Posterior vena cava (tissue), 2 donors: Measurements from ENCODE around the gene PI4KB. TPM values are rescaled to one million over a fixed set of nuclear protein-coding genes. Genes with fewer than 3 reads are reported as not detected.
"Not testable (repeated sequence)": the region's sequence is repeated elsewhere in the genome, so short reads cannot be mapped to it uniquely, and the experiment has no call there.

ENCODE experiments used
- DNase-seq: peaks from one replicate; pipeline ENCODE4 v3.0.0-alpha.2; 2020; ENCODE audit warnings: low spot score
- intact Hi-C, 2 donors: fragments of 100-400 bp; cut with DNase I; formaldehyde crosslinking; loops; one replicate each; pipeline versions ENCODE4 v1.14.1 to v1.14.2; 2022 to 2023
- long read RNA-seq, 2 donors: library from polyadenylated mRNA; unstranded; transcript quantifications; one replicate each; pipeline ENCODE4 v2.0.0, GENCODE V29; 2020 to 2021
- total RNA-seq, 2 donors: library from RNA; stranded (reverse); fragmentation: NEBNext Ultra II Directional; extraction: Animal tissue kit (Norgen Biotek cat#: 25700); gene quantifications; one replicate each; pipeline ENCODE4 v1.2.1, GENCODE V29; 2021
- donor health status: DM: yes; HTN: yes; CAD: no.
- donor health status: DM: yes; HTN: yes; CAD: no.

PI4KB gene
- total RNA-seq = 10 to 100 TPM; 51.9 to 58.7 TPM
- long read RNA-seq, donor 1, transcript PI4KB-203 (11 exons, 3,934 nt) = major isoform, 8 of 47 reads
- long read RNA-seq, donor 1, partial matches to known transcripts = 23 of 47 reads
- long read RNA-seq, donor 1, other reads (novel, unspliced or antisense) = 10 of 47 reads
- long read RNA-seq, donor 2, transcript PI4KB-203 (11 exons, 3,934 nt) = major isoform, 7 of 116 reads
- long read RNA-seq, donor 2, partial matches to known transcripts = 84 of 116 reads
- long read RNA-seq, donor 2, other reads (novel, unspliced or antisense) = 18 of 116 reads

DNA sequence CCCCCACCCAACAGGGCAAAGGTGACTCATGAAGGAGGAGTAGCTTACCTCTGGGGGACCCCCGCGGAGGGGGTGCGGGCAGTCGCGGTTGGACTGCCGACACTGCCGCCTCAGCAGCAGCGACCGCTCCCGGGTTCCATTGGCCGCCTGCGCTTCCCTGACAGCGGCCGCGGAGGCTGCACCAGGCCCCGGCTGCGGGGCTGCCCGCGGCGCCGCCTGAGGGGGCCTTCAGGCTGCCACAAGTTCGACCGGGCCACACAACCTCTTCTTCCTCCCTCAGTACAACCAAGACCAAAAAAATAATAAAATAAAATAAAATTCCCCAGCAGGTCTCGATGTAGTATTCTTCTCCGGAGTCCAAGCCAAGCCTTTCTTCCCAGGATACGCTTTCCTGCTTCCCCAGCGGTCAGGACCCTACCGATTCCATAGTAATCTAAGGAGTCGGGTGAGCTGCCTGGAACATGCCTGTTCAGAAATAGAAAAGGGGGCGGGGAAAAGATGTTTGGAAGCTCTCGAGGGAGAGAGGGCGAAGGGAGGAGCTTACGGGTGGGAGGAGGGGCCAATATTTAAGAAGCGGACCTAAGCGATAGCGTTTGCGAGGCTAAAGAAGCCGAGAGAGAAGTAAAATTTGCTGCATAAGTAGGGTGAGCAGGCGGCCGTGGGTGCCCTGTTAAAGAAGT, at the start of gene PI4KB:
PI4KB (minus strand) TSS at position 194 of the 680 bp plus-strand sequence. CDS start 10,935 bp downstream, outside the sequence.
- intact Hi-C loops = no loop called here

DNA sequence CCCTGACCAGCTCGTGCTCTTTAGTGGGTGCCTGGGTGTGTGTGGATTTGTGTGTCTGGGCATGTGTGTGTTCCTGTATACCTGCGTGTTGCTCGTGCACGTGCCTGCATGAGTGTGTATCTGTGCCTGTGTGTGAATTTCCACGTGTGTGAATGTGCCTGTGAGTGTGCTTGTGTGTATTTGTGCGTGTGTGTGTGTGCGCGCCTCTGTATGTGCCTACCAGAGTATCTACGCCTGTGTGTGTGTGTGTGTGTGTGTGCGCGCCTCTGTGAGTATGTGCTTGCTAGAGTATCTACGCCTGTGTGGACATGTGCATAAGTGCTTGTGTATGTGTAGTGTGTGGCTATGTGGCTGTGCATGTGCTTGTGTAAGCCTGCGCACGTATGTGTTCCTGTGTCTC, 46.0 kb upstream of the PI4KB start:
- no peak for DNase-seq
- intact Hi-C loops = no loop called here

More for the DNA sequence above, at the start of gene PI4KB:
- peak; percentile 94 for DNase-seq

DNA sequence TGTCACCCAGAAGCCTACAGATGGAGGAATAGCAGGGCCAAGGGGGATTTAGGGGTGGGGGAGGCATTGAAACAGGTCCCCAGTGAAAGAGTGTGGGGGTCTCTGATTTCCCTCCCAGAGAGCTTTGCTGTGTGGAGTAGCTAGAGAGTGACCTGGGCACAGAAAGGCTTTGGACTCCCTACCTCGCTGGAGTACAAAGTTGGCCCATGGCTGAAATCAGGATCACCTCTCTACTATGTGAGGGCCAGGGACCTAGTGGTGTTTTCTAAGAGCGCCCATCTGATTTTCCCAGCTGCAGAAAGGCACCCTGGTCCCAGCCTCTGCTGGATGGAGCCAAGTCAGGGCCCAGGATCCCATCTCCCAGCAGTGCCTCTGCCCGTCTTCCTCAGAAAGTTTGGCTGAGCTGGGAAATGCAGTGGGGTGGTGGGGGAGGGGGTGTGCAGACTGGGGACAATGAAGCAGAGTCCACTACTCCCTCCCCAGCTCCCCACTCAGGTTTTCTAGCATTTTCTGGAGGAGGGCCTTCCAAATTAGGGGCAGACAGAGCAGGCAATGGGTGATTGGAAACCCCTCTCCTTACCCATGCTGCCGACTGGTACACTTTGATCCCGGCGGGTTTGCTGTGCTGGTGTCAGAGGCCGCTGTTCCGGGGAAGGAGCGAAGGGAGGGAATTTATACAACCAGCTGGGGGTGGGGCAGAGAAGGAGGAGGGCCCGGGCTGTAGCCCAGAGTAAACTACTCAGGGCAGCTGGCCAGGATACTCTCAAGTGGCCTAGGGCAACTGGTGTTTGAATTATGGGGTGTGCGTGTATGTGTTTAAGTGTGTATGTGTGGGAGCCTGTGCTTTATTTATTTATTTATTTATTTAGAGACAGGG, 45.1 kb upstream of the PI4KB start, which contains the start of gene SELENBP1:
SELENBP1 (minus strand) TSS at position 648 of the 877 bp plus-strand sequence; CDS start at position 584, 64 bp downstream.
- DNase-seq = peak; percentile 90
- intact Hi-C loops = no loop called here

- intact Hi-C loops = no loop called here
- no peak for DNase-seq
Observed at GRCh38 chr1:151371370-151372057, 44.3 kb upstream of the PI4KB start.

DNA sequence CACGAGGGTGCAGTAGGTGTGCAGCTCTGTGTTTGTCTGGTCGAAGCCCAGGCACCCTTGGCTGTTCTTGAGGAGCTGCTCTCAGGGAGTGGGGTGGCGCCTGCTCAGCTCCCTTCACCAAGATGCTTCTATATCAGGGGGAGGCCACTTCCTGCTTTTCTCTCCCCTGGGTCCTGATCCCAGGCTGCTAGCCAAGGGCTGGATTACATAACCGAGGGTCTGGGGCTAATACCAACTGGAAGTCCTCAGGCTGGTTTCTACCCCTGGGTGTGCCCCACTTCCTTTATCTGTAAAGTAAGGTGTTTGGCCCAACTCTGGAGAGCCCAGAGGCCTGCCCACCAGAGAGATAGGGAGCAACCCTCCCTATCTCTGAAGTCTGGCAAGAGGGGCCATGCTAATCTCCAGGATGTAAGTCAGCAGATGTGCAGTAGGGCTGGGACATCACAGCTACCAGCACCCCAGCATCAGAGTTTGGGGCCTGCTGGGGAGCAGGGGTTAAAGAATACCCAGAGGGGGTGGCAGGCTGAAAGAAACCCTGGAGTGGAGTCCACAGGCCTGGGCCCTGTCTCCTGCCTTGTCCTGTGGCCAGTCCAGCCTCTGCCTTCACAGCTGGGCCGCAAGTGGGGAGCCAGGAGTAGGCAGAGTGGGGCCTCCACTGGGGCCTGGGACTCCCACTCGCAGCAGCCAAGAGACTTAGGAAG, 43.1 kb upstream of the PI4KB start:
- DNase-seq = no peak
- intact Hi-C loops = no loop called here

DNA sequence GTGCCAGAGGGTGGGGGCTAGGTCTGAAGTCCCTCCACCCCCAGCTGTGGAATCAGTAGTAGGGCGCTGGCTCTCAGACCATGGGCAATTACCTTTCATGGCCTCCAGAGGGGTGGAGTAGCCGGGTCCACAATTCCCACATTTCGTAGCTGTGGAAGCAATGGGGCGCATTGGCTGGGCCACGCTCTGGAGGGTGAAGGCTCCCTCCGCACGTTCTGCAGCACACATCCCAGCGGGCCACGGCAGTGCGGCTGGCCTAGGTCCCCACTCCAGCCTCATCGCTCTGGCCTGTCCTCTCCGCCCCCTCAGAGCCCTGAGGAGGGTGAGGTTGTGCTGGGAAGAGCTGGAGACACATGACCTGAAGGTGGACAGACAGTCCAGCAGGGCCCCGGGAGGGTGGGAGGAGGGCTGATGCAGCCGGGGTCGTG, 42.4 kb upstream of the PI4KB start:
- intact Hi-C loops = no loop called here
- no peak for DNase-seq

DNA sequence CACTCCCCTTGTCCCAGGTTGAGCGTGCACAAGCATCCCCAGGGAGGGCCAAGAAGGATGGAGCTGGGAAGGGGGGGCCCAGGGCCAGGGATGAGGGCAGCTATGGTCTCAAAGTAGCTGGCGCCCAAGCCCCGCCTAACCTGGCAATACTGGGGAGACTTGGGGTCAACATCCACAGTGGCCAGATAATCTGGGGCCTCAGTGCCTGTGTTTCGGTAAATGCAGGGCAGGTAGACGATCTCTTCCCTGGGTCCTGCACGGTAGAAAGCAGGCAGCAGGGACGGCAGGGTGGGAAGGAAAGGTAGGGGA, 42.0 kb upstream of the PI4KB start:
- no peak for DNase-seq

DNA sequence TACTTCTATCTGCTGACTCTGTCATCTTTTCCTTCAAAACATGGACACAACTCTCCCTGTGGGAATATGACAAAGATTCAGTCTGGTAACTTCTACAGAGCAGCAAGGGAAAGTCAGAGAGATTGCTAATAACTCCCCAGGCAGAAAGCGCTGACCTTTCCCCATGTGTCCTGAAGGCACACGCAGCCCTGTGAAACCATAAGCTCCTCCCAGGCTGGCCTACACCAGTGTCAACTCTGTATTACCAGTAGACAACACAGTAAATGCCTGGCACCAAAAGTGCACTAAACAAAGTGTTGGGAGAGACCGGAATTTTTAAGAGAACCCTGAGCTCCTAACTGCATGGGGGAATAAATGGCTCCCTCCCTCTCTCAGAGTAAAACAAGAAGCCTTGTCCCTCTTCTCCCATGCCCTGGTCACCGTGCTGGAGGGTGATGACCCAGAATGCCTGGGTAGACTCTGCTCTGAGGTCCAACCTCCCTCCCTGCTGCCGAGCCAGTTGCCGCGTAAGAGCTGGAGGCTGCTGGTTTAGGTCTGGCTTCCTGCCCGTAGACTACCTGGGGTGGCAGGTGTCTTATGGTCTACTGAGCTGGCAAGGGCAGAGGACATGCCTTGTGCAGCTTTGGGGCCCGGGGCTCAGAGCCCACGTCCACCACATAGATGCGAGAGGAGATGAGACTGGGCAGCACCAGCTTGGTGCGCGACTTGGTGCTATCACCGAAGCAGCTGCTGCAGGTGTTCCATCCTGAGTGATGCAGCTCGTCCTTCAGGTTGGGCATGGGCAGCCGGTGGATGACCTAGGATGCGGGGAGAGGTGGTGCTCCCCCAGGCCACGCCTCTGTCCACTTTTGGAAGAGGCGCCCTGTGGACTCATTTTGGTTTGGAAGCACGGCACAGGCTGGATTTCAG, 41.4 kb upstream of the PI4KB start:
- no peak for DNase-seq
- intact Hi-C loops = no loop called here

More for the DNA sequence above, 42.0 kb upstream of the PI4KB start:
- intact Hi-C loops = no loop called here

- intact Hi-C loops = no loop called here
- DNase-seq = no peak
Observed at GRCh38 chr1:151367658-151368392, 40.6 kb upstream of the PI4KB start.

- intact Hi-C loops = no loop called here
- DNase-seq = no peak
Observed at GRCh38 chr1:151364996-151365395, 37.8 kb upstream of the PI4KB start.

GRCh38 chr1:151362308-151363155, 35.3 kb upstream of the PI4KB start:
- DNase-seq = no peak
- intact Hi-C loops = no loop called here

- DNase-seq = no peak
- intact Hi-C loops = no loop called here
Observed at GRCh38 chr1:151361883-151362282, 34.7 kb upstream of the PI4KB start.

DNA sequence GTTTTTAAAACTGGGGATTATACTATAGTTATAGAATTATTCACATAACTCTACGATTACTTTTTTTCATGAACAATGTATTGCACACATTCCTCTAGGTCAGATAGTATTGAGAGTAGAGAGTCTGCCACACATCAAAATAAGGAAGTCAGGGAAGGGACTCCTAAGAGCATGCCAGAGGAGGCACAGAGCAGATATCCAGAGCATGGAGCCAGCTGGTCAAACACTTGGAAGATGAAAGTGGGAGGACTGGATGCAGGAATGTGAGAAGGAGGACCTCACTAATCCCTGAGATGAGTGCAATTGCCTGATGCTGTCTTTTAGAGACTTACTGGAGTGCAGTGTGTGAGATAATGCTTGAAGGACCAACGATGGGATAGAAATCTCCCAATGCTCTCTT, 29.5 kb upstream of the PI4KB start:
- intact Hi-C loops = loop anchor here in 1 of 2 donors (10.0 kb wide), 1 partner anchor 1098 kb away; no protein-coding TSS in a partner anchor
- no peak for DNase-seq

GRCh38 chr1:151352021-151352718, 25.0 kb upstream of the PI4KB start:
- intact Hi-C loops = loop anchor here in 1 of 2 donors (10.0 kb wide), 1 partner anchor 1103 kb away; no protein-coding TSS in a partner anchor
- DNase-seq = no peak

GRCh38 chr1:151350323-151350722, 23.1 kb upstream of the PI4KB start:
- intact Hi-C loops = loop anchor here in 1 of 2 donors (10.0 kb wide), 1 partner anchor 1104 kb away; no protein-coding TSS in a partner anchor
- DNase-seq = not testable (repeated sequence)
